DND-41 (cell line): Measurements from ENCODE around the gene IL3RA.

ENCODE experiments used
- CTCF ChIP-seq: IDR thresholded peaks from 2 replicates; pipeline ENCODE4 v1.5.1; 2012; ENCODE audit warnings: borderline replicate concordance, low read length, moderate library complexity, mild to moderate bottlenecking; ENCODE audit not compliant: poor library complexity, severe bottlenecking; ENCODE audit errors: extremely low read depth
- EZH2 ChIP-seq: IDR thresholded peaks from 3 replicates; pipeline ENCODE4 v1.6.1; 2012; ENCODE audit warnings: borderline replicate concordance, low read depth, mild to moderate bottlenecking, moderate library complexity, low read length, inconsistent platforms; ENCODE audit not compliant: severe bottlenecking

- TF ChIP-seq CTCF (no peak), EZH2 (no peak)
Measured at GRCh38 chrX:1400742-1401471, 64.3 kb downstream of the IL3RA start.
